Measurements from ENCODE around the gene ZNF785.
A peak's percentile ranks its signal among the peaks of the same experiment; 100 is the strongest.
"Not testable (repeated sequence)": the region's sequence is repeated elsewhere in the genome, so short reads cannot be mapped to it uniquely, and the experiment has no call there.

The ZNF785 gene

DNA sequence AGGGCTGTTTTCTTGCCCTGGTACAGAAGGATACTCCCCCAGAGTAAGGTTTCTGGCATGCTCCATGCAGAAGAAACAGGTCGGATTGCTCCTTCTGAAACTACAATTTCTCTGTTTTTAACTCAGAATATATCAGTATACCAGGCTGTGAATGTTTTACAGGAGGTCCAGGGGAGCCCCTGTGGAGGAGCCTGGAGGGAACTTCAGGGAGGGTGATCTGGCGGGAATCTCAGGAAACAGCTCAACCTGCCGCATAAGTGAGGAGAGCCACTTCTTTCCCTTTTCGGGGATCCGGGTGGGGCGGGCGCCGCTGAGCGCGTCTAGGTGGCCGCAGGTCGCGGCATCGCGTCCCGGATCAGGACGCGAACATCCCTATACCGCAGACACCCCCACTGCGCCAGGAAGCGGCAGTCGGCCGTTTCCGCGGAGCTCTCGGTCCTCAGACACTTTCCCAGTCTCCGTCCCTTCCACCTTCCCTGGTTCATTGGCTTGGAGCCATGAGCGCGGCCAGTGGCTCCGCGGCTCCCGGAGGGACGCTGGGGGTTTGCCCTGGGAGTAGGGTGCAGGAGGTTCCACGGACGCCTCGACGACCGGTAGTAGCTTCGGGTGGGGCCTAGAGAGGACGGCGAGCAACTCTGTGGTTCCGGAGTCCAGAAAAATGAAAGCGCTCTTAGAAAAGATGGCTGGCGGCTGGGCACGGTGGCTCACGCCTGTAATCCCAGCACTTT, 24.2 kb downstream of the ZNF785 start:
- no peak for DNase-seq

DNA sequence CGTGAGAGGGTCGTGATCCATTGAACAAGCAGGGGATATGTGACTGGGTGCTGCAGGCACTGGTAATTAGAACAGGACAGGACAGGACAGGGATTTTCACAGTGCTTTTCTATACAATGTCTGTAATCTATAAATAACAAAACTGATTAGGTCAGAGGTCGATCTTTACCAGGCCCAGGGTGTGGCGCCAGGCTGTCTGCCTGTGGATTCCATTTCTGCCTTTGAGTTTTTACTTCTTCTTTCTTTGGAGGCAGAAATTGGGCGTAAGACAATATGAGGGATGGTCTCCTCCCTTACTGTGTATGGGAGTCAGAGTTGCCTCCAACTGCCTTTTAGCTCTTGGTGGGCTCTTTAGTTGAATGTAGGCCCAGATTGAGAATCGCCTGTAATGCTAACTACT, 25.8 kb downstream of the ZNF785 start:
- no peak for DNase-seq

DNA sequence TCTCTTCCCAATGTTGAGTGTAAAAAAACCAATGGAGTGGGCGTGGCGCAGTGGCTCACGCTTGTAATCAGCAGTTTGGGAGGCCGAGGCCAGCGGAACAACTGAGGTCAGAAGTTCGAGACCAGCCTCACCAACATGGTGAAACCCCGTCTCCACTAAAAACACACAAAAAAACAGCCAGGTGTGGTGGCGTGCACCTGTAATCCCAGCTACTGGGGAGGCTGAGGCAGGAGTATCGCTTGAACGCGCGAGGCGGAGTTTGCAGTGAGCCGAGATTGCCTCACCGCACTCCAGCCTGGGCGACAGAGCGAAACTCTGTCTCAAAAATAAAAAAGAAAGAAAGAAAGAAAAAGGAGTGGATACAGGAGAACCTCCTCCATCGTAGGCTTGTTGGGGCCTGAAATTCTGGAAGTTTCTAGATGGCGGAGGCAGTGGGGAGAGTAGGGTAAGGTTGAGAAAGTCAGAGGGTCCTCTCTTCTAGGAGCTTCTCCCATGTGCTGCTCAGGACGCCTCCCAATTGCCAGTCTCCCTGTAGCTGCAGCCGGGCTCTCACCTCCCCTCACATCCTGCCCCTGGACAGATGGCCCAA, 26.6 kb downstream of the ZNF785 start:
- peak; percentile 24 to 36 for DNase-seq

DNA sequence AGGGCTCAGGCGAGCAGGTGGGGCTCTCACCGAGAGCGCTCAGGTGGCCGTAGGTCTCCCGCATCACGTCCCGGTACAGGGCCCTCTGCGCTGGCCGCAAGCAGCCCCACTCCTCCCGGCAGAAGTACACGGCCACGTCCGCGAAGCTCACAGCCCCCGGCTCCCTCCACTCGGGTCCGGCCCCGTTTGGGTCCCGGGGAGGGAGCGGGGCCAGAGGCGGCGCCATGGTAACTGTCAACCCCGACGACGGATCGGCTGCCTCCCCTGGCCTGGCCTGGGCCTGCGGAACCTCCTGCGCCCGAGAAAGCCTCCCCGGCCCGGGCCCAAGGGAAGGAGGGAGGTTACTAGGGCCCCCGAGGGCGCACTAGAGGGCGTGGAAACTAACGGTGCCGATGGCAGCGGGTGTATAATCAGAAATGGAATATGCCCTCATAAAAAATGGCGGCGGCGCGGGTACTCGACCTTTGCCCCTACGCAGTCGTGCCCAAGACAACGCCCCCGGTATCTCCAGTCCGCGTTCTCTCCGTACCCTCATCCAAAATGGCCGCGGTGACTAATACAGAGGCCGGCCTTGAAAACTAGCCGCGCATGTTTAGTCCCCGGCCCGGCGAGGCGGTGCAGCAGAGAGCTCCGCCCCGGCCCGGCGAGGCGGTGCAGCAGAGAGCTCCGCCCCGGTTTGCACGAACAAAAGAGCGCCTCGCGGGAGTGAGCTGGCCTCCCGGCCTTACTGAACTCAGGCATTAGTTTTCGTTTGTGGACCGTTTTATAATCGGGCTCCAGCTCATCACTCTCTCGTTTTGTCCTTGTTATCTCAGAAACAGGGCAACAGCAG, 27.3 kb downstream of the ZNF785 start, which contains the start of gene ZNF764:
Gene ZNF764, minus strand, starts transcription at position 418 of the 832 bp plus-strand sequence. Its CDS starts 192 bp downstream, at position 226.
- DNase-seq: peak; percentile 95 to 99

DNA sequence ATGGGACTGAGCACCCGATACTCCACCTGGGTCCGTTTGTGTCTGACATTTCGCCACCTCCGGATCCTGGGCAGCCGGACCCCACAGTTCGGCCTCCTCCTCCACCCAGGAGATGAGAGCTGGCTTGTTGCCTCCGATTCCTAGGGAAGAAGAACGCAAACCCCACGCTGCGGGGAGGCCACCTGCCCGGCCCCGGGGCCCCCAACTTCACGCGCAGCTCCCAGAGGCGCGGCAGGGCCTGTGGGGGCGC, 27.9 kb downstream of the ZNF785 start:
- no peak for DNase-seq

DNA sequence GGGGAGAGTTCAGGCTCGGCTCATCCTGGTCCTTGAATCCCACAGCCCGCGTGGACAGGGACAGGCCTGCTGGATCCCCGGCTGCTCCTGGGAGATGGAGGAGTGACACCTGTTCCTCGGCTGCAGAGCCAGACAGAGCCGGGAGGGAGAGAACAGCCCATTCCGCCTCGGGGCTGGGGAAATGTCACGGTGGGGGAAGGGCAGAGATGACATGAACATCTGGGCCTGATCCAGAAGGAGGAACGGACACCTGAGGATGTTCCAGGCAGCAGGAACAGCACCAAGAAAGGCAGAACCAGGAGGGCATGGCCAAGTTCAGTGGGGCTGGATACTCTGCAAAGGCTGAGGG, 29.4 kb downstream of the ZNF785 start:
- DNase-seq: peak in 1 of 2 experiments; percentile 26

DNA sequence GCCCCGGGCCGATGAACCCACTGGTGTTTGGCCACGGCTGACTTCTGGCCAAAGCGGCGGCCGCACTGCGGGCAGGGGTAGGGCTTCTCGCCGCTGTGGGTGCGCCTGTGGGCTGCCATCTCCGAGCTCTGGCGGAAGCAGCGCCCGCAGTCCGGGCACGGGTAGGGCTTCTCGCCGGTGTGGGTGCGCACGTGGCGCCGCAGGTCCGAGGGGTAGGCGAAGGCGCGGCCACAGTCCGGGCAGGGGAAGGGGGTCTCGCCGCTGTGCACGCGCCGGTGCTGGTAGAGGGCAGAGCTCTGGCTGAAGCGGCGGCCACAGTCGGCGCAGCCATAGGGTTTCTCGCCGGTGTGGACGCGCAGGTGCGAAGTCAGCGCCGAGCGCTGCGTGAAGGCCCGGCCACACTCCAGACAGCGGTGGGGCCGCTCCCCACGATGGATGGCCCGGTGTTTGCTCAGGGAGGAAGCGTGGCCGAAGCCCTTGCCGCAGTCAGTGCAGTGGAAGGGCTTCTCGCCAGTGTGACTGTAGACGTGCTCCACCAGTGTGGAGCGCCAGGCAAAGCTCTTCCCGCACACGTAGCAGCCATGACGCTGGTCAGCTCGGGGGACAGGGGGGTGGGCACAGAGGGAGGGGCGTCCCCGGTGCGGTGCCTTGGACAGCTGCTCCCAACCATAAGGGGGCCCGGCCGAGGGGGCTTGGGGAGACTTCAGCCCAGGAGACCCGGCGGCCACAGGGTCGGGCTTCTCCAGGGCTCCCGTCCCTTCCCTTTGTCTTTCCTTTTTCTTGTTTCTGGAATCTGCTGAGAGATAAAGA, 30.0 kb downstream of the ZNF785 start:
- no peak for DNase-seq

DNA sequence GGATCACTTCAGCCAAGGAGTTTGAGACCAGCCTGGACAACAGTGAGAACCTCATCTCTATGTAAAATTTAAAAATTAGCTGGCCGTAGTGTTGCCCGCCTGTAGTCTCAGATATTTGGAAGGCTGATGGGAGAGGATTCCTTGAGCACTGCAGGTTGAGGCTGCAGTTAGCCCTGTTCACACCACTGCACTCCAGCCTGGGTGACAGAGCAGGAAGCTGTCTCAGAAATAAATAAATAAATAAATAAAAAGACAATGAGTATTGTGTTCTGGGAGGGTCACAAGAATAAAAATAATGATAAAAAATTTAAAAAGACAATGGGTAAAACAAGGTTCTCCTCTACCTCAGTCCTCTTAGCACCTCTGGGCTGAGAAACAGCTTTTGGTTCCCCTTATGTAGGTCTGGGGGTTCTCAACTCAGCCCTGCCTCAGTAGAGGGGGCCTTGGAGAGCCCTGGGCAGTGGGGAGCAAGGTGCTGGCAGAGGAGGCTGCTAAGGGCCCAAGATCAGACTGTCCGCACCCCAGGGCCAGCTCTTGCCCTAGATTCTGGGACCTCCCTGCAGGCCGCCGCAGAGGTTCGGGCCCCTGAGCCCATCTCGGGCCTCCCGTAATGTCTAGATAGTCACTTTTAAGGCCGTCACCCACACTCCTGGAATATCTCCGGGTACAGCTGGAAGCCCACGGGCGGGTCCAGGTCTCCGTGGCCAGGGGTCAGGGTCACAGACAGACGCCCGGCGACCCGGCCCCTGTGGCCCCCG, 30.8 kb downstream of the ZNF785 start:
- no peak for DNase-seq

DNA sequence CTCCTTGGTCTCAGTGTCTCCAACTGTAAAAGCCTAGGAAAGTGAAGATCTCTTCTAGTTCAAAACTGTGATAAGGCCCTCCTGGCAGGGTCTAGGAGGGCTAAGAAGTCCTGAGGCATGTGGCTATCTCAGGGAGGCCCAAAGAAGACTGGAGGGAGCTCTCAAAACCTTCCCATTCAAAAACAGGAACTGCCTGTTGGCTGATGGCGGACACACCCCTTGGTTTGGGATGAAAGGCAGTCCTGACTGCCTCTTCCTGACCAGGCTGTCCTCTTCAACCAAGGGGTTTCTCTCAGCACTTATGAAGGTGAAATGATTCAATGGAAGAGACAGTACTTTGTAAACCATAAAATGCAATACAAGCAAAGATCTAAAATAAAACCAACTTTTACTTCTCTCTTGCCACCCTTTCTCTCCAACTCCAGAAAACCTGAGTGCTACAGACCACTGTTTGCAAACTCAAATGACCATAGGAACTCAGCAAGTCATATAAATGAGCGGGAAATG, 32.1 kb downstream of the ZNF785 start:
- DNase-seq: no peak

DNA sequence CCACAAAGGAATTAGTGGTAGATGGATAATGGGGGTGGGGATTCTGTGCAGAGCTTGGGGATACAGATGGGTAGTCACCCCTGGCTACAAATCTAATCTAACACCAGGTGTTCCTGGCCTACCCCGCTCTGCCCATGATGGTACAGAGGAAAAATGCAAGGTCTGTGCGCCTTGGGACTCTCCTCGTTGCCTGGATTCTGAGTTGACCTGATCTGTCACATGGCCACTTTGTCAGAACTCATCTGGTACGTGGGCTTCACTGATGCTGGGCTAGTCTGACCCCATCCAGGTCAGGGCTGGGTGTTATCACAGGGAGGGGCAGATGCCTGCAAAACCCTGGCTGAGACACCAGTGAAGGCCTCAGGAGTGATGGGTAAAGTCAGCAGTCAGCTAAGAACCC, 32.5 kb downstream of the ZNF785 start:
- no peak for DNase-seq

DNA sequence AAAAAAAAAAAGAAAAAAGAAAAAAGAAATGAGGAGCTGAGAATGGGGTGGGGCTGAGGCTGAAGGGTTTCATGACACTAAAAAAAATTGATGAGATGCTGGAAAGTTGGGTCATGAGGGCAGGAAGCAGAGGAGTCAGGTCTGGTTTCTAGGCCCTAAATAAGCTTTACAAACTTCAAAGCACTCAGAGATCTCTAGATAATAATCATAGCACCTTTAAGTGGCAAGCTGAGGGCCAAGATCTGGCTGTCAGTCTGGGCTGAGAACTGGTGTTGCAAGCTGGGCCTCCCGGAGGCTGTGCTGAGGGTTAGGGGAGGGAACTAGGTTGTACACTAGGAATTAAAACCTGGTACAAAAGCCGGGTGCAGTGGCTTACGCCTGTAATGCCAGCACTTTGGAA, 33.7 kb downstream of the ZNF785 start:
- no peak for DNase-seq

DNA sequence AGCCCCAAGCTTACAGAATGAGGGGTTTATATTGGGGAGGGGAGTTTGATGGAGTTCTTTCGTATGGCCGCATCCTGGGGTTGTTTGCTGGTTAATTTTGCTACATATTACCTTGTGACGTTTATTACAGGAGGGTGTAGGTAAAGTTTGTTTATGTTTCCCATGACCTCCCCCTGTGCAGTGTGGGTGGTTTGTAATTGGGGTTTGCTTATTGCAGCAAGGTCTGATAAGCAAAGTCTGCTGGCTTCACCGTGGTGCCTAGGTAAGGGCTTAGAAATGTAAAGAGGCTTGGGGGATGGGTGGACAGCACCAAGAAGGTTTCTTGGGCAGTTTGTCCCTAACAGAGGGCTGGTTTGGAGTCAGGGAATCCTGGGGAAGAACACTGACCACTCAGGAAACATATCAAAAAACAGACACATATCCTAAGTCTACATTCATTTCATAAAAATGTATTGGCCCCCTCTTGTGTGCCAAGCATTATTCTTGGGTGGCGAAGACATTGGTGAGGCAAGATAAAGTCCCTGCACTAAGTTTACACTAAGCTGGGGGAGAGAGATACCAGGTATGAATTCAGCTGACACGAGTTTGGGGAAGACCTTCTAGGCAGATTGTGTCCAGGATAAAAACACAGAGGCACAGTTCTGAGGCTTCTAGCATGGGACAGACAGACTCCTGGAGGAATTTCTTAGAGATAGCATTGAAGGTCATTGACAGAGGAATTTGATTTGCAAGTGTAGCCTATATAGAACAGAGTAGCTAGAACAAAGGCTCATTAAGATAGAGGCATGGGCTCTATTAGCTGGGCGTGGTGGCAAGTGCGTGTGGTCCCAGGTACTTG, 36.9 kb downstream of the ZNF785 start:
- DNase-seq: no peak

DNA sequence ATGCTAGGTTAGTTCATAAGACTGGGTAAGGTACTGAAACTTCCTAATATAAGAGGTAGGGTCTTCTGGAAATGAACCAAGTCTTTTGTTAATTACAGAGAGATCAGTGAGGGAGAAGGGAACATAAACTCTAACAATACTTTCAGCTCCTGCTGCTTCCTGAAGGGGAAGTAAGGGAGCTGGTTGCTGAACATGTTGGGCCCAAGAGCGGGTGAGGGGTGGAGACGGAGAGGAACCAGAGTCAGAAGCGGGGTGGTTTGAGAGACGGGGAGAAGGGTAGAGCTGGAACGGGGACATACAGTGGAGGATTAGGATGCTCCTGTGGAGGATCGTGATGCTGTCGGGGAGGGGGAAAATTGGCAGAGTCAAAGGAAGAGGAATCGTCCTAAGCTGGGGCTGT, 39.4 kb downstream of the ZNF785 start:
- no peak for DNase-seq

DNA sequence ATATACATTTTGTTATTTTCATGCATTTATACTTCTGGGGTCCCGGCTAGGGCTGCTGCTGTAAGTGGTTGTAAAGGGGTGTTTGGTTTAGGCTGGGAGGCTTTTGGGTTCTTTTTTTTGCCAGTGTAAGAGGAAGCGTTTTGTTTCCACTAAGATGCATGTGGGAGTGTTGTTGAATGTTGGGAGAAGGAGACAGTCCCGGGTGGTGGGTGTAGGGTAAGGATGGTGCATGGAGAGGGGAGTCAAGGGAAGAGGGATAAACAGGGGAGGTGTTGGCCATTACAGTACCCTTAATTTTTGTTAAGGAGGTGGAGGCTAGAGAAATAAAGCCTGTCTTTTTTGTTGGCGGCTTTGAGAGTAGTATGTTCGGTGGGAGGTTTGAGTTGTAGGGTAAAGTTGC, 42.4 kb downstream of the ZNF785 start:
- no peak for DNase-seq

DNA sequence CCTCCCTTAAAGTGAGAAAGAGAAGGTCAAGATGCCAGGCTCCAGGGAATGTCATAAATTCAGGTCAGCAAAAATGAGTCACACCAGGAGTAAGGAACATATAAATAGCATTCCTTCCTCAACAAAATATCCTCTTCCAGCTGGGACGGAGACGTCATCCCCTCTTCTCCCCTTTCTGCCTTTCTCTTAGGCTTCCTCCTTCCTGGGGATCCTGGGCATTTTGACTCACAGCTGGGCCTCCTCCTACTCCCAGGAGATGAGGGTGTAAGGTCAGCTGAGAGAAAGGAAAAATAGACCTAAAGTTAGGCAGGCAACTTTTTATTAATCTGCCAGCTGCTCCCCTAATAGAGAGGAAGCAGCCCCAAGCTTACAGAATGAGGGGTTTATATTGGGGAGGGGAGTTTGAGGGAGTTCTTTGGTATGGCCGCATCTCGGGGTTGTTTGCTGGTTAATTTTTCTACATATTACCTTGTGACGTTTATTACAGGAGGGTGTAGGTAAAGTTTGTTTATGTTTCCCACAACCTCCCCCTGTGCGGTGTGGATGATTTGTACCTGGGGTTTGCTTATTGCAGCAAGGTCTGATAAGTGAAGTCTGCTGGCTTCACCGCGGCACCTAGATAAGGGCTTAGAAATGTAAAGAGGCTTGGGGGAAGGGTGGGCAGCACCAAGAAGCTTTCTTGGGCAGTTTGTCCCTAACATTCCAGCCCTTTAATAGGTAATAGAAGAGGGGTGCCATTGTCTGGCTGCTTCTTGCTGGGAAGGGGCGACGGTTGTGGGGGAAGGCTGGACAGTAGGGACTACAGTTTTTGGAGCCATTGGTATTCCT, 43.8 kb downstream of the ZNF785 start:
- no peak for DNase-seq

DNA sequence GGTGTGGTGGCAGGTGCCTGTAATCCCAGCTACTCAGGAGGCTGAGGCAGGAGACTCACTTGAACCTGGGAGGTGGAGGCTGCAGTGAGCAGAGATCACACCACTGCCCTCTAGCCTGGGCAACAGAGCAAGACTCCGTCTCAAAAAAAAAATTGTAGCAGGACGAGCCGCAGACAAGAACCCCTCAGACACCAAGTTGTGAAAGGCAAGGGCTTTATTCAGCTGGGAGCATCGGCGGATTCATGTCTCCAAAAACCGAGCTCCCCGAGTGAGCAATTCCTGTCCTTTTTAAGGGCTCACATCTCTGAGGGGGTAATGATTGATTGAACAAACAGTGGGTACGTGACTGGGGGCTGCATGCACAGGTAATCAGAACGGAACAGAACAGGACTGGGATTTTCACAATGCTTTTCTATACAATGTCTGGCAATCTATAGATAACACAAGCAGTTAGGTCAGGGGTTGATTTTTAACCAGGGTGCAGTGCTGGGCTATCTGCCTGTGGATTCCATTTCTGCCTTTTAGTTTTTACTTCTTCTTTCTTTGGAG, 44.5 kb downstream of the ZNF785 start:
- not testable (repeated sequence) for DNase-seq

DNA sequence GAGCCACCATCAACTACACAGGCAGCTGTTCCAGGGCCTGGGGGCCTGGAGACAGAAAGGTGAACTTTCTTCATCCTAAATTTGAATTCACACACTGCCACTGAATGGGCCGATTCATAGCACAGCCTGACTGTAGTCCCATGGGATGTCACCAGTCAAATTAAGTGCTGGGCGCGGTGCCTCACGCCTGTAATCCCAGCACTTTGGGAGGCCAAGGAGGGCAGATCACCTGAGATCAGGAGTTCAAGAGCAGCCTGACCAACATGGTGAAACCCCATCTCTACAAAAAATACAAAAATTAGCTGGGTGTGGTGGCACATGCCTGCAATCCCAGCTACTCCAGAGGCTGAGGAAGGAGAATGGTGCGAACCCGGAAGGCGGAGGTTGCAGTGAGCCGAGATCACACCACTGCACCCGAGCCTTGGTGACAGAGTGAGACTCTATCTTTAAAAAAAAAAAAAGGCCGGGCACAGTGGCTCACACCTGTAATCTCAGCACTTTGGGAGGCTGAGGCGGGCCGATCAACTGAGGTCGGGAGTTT, 45.4 kb downstream of the ZNF785 start:
- DNase-seq: not testable (repeated sequence)

DNA sequence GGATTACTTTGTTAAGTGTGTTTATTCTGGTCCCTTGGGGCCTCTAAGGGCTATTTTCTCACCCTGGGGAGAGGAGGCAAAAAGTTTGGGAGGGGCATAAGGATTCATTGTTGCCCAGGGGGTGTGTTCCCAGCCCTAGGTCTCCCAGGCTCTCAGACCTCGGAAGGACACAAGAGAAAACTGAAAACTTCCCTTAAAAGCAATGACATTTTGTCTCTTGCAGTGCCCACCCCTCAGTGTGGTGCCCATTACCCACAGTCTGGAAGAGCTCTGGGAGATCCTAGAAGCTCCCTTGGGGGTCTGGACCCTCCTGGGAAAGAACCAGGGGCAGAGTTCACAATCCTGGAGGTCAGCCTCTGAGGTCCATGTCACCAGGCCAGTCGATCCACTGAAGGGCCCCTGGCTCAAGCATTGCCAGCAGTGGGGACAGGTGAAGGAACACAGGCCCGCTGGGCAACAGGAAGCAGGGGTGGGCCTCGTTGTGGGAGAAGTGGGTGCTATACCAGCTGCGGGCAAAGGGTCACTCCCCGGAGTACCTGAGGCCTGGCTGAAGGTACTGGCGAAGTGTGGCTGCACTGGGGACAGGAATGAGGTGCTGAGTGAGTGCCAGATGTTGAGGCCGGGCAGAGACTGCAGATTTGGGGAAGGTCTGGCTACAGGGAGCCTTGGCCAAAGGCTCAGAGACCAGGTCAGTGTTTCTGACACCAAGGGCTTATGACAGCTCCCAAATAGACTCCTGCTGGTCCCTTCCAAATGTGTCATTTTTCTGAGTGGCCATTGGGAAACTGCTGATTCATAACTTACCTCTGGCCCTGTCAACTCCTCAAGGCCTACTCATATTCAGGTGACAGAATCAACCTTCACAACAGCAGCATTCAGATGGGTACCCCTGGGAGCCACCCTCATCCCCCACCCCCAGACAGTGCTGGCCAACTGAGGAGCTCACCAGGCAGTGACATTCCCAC, 46.2 kb downstream of the ZNF785 start:
- DNase-seq: no peak
